Adipose tissue (tissue), 3 donors: Measurements from ENCODE around the gene SERPINB6. TPM values are rescaled to one million over a fixed set of nuclear protein-coding genes. Genes with fewer than 3 reads are reported as not detected.
"Not testable (repeated sequence)": the region's sequence is repeated elsewhere in the genome, so short reads cannot be mapped to it uniquely, and the experiment has no call there.

Experiments
- H3K27ac ChIP-seq: one replicate; pipeline ENCODE4 v1.5.1; 2013; ENCODE audit warnings: low read depth, low read length
- WGBS, 3 donors: extraction: QIAGEN DNeasy Blood & Tissue Kit; methylation state at CpG; one replicate each; pipeline ENCODE4 v1.1.7; 2013; 5-methylcytosine and 5-hydroxymethylcytosine counted together
- polyA plus RNA-seq, 3 donors: library from polyadenylated mRNA; stranded (reverse); fragments of 200-250 nt; gene quantifications; one replicate each; pipeline ENCODE4 v1.2.3, GENCODE V29; 2013
- donor health status: healthy with polysubstance abuse.
- donor health status: Bipolar disorder and iron deficiency.
- donor health status: healthy.

The SERPINB6 gene
- 100 to 1,000 TPM; 105 to 166 (median 139) TPM for polyA plus RNA-seq

DNA sequence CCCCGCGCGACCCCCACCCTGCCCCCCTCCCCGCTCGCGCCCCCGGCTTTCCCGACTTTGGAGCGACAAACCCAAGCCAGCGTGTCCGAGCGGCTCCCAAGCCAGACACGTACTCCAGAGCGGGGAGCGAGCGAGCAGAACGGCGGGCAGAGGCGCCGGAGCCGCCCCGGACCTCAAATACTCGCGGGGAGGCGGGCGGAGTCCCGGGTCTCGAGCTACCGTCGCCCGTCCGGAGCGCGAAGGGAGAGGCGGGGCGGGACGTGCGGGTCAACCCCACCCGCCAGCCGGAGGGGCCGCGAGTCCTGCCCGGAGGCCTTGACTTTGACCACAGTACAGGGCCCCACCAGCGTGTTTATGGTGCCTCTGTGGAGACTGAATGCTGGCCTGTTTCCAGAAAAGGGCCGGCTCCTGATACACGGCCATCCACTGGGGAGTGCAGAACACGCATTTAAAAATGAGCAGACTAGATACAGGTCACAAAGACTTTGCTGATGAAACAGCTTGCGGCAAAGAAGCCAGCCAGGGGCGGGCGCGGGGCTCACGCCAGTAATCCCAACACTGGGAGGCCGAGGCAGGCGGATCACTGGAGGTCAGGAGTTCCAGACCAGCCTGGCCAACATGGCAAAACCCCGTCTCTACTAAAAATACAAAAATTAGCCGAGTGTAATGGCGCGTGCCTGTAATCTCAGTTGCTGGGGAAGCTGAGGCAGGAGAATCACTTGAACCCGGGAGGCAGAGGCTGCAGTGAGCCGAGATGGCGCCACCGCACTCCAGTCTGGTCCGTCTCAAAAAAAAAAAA, at the start of gene SERPINB6:
Gene SERPINB6 (minus strand): TSS at position 148 of the 799 bp plus-strand sequence. CDS start 12,235 bp downstream, outside the sequence.
- H3K27ac ChIP-seq = peak within 1 kb of the TSS; percentile 91
- WGBS, 3 donors = 1 to 4% (median 1%) methylated on average over 48 to 63 of the region's 63 CpGs

DNA sequence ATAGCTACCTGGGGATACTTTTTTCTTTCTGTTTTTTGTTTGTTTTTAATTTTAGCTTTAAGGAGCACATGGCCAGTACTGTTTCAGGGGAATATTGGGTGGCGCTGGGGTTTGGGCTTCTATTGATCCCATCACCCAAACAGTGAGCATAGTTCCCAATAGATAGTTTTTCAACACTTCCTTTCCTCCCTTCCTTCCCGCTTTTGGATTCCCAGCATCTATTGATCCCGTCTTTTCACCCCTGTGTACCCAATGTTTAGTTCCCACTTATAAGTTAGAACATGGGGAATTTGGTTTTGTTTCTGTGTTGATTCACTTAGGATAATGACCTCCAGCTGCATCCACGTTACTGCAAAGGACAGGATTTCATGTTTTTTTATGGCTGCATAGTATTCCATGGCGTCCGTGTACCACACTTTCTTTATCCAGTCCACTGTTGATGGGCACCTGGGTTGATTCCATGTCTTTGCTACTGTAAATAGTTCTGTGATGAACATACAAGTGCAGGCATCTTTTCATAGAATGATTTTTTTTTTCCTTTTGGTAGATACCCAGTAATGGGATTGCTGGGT, 48.5 kb upstream of the SERPINB6 start:
- 86 to 95% (median 89%) methylated on average over 6 of the region's 6 CpGs for WGBS, 3 donors

DNA sequence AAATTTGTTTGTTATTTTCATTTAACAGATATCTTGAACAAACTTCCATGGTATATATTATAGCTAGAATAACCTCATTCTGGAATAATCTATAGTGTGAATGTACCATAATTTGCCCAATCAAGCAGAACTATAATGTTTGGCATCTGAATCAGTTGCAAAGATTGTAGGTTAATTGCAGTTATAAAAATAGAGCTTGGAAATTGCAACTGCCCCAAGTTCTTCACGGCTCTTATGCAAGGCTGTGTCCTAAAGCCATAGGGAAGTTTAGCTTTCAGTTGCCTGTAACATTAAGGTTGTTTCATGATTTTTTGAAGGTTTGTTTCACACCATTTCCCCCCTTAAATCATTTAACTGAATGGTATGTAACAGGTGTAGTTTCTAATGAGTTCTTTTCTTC, 47.7 kb upstream of the SERPINB6 start:
- 48 to 93% (median 57%) methylated on average over 1 of the region's 1 CpG for WGBS, 3 donors
- H3K27ac ChIP-seq = no peak overlapping the region

More for the DNA sequence above, 48.5 kb upstream of the SERPINB6 start:
- H3K27ac ChIP-seq = no peak overlapping the region

DNA sequence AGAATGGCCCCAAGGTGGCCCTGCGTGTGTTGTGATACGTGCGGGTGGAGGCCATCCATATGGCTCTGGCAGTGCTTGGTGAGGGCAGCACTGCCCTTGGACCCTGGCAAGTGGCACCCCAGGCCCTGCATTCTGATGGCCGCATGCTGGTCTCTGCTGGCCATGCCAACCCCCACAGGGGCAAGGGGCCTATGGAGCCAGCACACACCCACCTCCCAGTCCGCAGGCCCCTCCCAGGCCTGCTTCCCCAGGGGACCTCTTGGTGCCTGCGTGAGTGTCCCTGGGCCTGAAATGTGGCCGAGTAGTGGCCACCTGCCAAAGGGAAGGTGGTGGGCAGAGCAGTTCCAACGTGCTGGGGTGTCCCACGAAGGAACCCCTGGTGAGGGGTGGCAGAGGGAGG, 45.9 kb upstream of the SERPINB6 start:
- no peak overlapping the region for H3K27ac ChIP-seq
- whole genome bisulfite sequencing, 3 donors = 88 to 94% (median 91%) methylated on average over 9 of the region's 9 CpGs

DNA sequence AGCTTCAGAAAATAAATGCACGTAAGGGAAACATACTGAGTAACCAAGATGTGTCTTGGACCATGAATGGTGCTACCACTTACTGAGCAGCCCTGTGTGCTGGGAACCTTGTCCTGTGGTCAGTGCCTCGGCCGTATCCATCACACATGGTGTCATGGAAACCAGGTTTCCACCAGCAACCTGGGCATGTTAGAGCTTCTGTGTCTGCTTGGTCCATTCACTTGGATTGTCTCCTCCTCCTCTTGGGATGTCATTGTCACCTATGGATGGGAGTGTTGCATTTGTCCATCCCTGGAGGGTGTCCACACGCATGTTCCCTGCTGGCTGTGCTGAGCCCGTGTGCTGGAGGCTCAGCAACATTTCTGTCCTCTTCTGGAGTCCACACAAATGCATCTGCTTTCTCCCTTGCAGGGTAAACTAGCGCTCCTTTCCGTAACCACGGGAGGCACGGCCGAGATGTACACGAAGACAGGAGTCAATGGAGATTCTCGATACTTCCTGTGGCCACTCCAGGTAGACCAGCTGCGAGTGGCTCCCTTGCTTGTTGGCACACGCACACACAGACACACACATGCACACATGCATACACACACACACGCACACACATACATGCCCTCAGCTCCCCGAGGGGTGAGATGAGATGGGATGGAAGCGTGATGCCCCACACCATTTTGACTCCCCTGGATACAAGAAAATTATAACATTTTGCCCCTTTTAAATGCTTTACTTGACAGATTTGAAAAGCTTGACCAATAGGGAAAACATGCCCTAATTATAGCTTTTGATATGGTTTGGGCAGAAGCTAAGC, 45.3 kb upstream of the SERPINB6 start:
- H3K27ac ChIP-seq = no peak overlapping the region
- WGBS, 3 donors = 95 to 96% (median 96%) methylated on average over 17 of the region's 17 CpGs

DNA sequence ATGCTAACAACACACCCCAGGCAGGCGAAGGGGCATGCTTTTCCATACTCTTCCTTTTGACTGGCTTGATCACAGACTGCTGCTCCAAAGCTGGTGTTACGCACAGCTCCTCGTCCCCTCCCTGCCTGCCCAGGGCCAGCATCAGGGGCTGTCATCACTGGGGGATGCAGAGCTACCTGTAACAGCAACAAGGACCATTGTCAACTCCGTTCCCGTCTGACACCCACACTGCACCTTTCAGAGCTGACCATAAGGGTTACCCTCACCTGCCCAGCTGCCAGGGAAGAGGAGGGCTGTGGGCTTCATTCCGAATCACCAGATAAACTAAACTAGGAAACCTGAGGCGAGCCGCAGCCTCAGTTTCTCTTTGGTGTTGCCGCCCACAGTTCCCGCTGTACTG, 43.8 kb upstream of the SERPINB6 start:
- 88 to 95% (median 95%) methylated on average over 10 of the region's 10 CpGs for WGBS, 3 donors
- H3K27ac ChIP-seq = no peak overlapping the region

DNA sequence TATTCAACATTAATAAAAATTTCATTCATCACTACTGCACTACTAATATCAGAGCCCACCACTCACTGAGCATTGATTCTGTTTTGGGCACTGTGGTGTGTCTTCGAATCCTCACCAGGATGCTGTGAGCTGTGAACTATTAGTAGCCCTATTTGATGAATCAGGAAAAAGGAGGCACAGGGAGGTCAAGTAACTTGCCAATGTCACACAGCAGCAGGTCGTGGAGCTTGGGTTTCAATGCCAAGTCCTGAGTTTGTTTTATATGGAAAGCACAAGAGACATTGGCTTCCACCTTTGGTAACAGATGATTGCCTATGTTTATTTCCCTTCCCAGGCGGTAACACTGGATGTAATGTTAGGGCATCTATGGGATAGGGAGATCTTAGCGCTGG, 43.3 kb upstream of the SERPINB6 start:
- WGBS, 3 donors = 90 to 95% (median 95%) methylated on average over 4 of the region's 4 CpGs
- no peak overlapping the region for H3K27ac ChIP-seq

DNA sequence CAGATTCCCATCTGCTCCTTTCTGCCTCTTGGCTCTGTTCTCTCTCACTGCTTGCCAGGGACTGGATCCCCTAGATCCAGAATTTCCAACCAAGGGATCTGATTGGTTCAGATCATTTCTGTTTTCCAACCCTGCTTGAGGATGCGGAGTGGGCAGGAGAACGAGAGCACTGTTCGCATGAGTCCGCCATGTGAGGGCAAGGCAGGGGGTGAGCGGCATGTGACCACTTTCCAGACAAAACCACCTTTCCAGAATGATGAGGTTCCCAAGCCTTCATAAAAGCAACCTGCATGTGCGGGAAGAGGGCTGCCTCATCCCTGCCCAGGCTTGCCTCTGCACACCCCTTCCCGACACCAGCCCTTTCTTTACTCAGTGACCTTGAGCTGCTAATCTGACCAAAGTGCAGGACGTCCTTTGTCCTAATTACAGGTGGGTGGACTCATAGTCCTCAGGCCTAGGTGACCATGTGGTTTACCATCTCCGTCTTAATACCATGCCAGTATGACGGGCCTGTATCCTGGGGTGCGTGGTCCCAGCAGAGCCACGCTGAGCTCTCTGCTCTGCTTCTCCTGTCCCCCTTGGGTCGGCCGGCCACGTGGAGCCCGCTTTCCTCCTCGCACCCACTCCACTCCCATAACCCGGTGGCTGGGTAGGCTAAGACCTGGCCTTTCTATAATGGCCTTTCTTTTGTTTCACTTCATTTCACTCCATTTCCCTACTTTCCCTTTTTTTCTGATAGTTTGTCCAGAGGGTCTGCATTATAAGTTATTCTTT, 42.7 kb upstream of the SERPINB6 start:
- 90 to 92% (median 91%) methylated on average over 18 of the region's 18 CpGs for WGBS, 3 donors
- no peak overlapping the region for H3K27ac ChIP-seq

DNA sequence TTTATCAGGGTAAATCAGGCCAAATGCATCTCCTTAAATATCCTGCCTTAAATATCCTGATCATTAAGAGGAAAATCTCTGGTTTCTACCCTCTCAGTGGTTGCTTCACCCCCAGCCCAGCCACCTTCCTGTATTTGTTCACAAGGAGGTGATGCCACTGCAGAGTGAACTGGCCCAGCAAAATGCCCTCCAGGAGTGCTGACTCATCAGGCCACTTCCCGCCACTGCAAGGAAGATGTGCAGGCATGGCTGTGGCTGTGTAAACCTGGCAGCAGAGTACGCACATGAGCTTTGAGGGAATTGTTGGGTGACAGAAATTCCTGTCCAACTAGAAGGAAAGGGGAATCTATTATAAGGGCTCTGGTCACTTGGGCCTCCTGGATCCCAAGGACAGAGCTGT, 42.1 kb upstream of the SERPINB6 start:
- 51 to 92% (median 55%) methylated on average over 2 of the region's 2 CpGs for WGBS, 3 donors
- no peak overlapping the region for H3K27ac ChIP-seq

DNA sequence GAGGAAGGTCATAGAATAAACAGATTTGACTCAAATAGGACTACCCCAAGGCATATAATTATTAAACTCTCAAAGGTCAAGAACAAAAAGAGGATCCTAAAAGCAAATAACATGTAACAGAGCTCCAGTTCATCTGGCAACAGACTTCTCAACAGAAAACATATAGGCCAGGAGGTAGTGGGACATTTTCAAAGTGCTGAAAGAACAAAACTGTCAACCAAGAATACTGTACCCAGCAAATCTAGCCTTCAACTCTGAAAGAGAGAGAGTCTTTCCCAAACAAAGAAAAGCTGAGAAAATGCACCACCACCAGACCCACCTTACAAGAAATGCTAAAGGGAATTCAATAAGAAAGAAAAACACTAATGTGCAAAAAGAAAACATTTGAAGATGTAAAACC, 40.2 kb upstream of the SERPINB6 start:
- H3K27ac ChIP-seq = no peak overlapping the region

DNA sequence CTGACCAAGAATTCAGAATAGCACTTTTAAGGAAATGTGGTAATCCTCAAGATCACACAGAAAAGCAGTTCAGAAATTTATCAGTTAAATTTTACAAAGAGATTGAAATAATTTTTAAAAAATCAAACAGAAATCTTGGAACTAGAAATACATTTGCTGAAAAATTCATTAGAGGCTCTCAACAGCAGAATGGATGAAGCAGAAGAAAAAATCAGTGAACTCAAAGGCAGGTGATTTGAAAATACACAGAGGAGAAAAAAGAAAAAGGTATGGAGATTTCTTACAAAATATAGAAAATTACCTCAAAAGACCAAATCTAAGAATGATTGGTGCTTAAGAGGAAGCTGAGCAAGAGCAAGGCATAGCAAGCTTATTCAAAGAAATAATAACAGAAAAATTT, 39.8 kb upstream of the SERPINB6 start:
- no peak overlapping the region for H3K27ac ChIP-seq

DNA sequence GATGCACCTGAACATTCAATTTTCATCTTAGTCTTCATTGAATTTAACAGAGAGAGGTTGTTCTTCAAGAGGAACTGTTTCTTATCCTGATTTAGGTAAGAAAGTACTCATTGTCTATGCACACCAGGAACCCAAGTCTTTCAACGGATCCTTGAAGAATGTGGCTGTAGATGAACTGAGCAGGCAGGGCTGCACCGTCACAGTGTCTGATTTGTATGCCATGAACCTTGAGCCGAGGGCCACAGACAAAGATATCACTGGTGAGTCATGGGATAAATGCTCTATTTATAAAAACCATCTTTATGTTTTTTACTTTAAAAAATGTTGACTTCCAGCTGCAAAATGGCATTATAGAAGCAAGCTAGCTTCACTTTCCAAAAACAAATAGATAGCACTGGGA, 38.6 kb upstream of the SERPINB6 start:
- WGBS, 3 donors = 90 to 97% (median 94%) methylated on average over 3 of the region's 3 CpGs
- no peak overlapping the region for H3K27ac ChIP-seq

DNA sequence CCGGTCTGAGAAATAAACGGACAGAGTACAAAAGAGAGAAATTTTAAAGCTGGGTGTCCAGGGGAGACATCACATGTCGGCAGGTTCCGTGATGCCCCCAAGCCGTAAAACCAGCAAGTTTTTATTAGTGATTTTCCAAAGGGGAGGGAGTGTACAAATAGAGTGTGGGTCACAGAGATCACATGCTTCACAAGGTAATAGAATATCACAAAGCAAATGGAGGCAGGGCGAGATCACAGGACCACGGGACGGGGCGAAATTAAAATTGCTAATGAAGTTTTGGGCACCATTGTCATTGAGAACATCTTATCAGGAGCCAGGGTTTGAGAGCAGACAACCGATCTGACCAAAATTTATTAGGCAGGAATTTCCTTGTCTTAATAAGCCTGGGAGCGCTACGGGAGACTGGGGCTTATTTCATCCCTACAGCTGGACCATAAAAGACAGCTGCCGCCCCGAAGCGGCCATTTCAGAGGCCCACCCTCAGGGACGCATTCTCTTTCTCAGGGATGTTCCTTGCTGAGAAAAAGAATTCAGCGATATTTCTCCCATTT, 37.4 kb upstream of the SERPINB6 start:
- not testable (repeated sequence) for H3K27ac ChIP-seq
- WGBS, 3 donors = 97 to 99% (median 98%) methylated on average over 17 of the region's 17 CpGs

DNA sequence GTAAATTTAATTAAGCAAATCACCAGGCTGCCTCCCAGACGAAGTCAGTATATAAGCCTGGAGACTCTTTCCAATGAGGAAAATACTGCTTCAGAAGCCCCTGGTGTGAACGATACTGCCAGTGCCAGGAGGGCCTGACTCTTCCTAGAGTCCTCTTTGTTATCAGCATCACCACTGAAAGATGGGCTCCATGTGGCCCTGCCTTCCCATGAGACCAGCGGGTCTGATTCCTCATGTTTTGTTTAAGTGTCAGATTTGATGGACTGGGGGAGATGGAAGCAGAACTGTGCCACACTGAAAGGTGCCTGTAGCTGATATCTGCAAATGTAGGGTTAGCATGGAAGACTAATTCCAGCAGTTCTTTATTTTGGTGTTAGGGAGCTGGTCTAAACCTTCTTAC, 36.2 kb upstream of the SERPINB6 start:
- H3K27ac ChIP-seq = no peak overlapping the region
- 87 to 91% (median 91%) methylated on average over 3 of the region's 3 CpGs for WGBS, 3 donors

DNA sequence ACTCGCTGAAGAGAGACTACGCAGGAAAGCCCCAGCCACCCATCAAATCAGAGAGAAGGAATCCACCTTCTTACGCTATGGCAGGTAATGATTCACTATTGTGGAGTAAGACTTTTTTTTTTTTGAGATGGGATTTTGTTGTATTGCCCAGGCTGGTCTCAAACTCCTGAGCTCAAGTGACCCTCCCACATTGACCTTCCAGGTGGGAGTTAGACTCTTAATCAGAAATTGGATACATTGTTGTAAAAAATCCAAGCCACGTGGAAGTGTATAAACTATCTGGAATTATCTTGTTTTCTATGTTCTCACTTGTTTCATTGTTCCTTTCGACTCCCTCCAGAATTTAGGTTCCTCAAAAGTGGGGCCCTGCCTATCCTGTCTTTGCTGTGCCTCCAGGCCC, 35.1 kb upstream of the SERPINB6 start:
- 82 to 89% (median 83%) methylated on average over 5 of the region's 5 CpGs for WGBS, 3 donors
- no peak overlapping the region for H3K27ac ChIP-seq

DNA sequence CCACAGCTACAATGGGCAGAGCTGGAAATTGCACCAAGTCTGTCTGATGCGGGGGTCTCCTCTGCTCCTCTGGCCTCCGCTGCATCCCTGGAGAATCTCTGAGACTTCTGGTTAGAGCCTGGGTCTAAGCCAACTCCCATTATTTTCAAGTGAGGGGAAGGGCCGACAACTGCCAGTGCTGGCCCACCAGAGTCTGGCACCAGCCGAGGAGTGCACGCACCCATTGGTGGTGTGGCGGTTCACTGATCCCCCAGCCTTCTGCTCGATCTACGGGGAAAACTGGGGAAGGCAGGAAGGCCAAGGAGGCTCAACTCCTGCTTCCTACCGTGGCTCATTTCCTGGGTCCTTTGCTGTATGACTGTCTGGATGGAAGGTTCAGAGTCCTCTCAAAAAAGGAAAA, 34.5 kb upstream of the SERPINB6 start:
- 93 to 96% (median 95%) methylated on average over 9 of the region's 9 CpGs for WGBS, 3 donors
- H3K27ac ChIP-seq = no peak overlapping the region

DNA sequence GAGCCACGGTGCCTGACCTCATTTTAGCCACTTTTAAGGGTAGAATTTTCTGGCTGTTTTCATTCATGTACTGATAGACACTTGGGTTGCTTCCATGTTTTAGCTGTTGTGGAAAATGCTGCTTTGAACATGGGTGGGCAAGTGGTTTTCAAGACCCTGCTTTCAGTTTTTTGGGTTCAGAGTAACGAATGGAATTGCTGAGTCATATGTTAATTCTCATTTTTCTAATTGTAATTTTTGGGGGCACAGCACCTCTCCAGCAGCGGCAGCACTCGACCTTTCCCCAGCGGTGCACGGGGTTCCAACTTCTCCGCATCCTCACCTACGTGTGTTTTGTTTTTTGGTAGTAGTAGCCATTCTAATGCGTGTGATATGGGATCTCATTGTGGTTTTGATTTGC, 33.7 kb upstream of the SERPINB6 start:
- 94 to 96% (median 95%) methylated on average over 9 of the region's 9 CpGs for WGBS, 3 donors
- no peak overlapping the region for H3K27ac ChIP-seq

DNA sequence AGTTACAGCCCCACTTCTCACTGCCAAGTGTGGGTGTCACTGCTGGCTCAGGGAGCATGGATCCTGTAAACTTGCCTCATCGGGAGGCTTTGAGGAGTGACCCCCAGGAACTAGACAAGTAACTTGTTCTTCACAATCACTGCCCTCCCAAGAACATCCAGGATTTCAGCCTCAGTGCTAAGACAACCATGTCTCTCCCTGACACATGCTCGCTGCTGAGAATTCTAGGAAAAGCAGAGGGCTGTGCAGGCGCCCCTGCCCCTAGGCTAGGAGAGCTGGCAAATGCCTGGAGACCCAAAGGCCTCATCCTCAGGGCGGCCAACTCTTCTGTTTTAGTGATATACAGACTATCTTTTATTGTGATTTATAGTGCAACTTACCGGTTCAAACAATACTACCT, 31.9 kb upstream of the SERPINB6 start:
- H3K27ac ChIP-seq = not testable (repeated sequence)
- 65 to 86% (median 77%) methylated on average over 3 to 4 of the region's 5 CpGs for WGBS, 3 donors
